Gastroesophageal sphincter (tissue), 4 donors: ENCODE data around the gene EPHB3. TPM values are rescaled to one million over a fixed set of nuclear protein-coding genes. Genes with fewer than 3 reads are reported as not detected.

ENCODE experiments used
- ATAC-seq: fragments of 150-250 bp; one replicate; pipeline ENCODE4 v1.9.1; 2016; ENCODE audit warnings: mild to moderate bottlenecking, moderate library complexity
- H3K27ac ChIP-seq, 4 donors: fragments of 200-600 bp; sonication (generic) in 3 of 4; 1 replicate in 3 of 4; 2 replicates in 1 of 4; pipeline ENCODE4 v1.5.1; 2016 to 2019
- H3K27me3 ChIP-seq: fragments of 200-600 bp; sonication (generic); one replicate; pipeline ENCODE4 v1.5.1; 2019
- H3K36me3 ChIP-seq, 2 donors: fragments of 200-600 bp; sonication (generic); one replicate each; pipeline ENCODE4 v1.5.1; 2019; ENCODE audit warnings: control low read depth in 1 of 2
- H3K4me1 ChIP-seq, 3 donors: fragments of 200-600 bp; sonication (generic); 1 replicate in 2 of 3; 2 replicates in 1 of 3; pipeline ENCODE4 v1.5.1; 2016 to 2019; ENCODE audit warnings: control low read depth in 2 of 3
- H3K4me3 ChIP-seq, 2 donors: fragments of 200-600 bp; sonication (generic); one replicate each; pipeline ENCODE4 v1.5.1; 2019; ENCODE audit warnings: mild to moderate bottlenecking in 1 of 2, moderate library complexity in 1 of 2
- H3K9me3 ChIP-seq, 3 donors: fragments of 200-600 bp; sonication (generic); one replicate each; pipeline ENCODE4 v1.5.1; 2017 to 2019; ENCODE audit warnings: control low read depth in 2 of 3
- CTCF ChIP-seq, 4 experiments: fragments of 200-600 bp in 2 of 4; fragments of 450-650 bp in 2 of 4; sonication (generic) in 1 of 4; IDR thresholded peaks; one replicate each; pipeline ENCODE4 v1.5.1; 2017 to 2019; ENCODE audit warnings: antibody characterized with exemption in 4 of 4, mild to moderate bottlenecking in 2 of 4, moderate library complexity in 2 of 4
- EP300 ChIP-seq: sonication (generic); formaldehyde crosslinking; IDR thresholded peaks from one replicate; pipeline ENCODE4 v1.6.1; 2017; ENCODE audit warnings: antibody characterized with exemption, mild to moderate bottlenecking
- POLR2A ChIP-seq, 2 donors: fragments of 450-650 bp; IDR thresholded peaks; one replicate each; pipeline ENCODE4 v1.6.1; 2017; ENCODE audit warnings: antibody characterized with exemption in 2 of 2, mild to moderate bottlenecking in 2 of 2, moderate library complexity in 1 of 2
- POLR2AphosphoS5 ChIP-seq: sonication (generic); formaldehyde crosslinking; IDR thresholded peaks from one replicate; pipeline ENCODE4 v1.6.1; 2017; ENCODE audit warnings: antibody characterized with exemption
- WGBS, 2 donors: methylation state at CpG; one replicate each; pipeline ENCODE4 v1.1.5; 2018; ENCODE audit warnings: low coverage in 1 of 2; 5-methylcytosine and 5-hydroxymethylcytosine counted together
- total RNA-seq, 4 donors: library from RNA; depleted of rRNA; stranded (reverse); fragments of >200 nt; gene quantifications; one replicate each; pipeline ENCODE4 v1.1.0, GENCODE V29; 2016

The EPHB3 gene
- total RNA-seq, 4 donors from 2014 or later, result 3.1 to 10.6 (median 4.6) TPM

DNA sequence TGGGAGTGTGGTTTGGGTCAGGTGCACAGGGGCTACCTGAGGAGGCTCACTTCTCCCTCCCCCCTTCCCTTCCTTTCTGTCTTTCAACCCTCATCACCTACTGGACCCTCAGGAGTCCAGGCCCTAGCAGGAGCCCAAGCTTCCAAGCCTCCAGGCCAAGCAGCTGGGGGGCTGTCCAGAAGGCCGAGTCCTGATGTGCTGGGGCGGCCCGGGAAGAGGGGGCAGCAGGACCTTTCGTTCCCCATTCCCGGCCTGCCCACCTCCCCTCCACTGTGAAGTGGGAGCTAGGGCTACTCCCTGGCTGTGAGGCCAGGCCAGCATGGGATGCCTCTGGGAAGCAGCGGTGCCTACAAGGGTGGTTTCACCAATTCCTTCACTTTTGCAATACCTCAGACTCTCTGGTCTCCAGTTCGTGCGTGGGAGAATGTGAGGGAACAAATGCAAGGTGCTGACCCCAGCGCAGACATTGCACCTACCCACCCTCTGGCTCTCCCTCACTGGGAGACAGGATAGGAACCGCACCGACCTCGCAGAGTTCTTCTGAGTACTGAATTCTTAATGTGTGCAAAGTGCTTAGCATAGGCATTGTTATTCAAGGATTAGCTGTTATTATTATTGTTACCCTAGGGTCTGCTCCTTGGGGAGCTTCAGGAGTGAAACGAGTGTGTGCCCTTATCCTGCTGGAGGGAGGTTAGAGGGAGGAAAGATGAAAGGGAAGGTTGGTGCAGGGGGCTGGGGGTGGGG, 2.5 kb downstream of the EPHB3 start:
- peak overlapping the region in 3 of 4 donors; percentile 78 to 89 (median 87) for H3K27ac ChIP-seq
- peak overlapping the region in 1 of 2 donors; percentile 84 for H3K4me3 ChIP-seq
- no peaks in the 10 kb centered on the region for H3K36me3 ChIP-seq
- no peak for TF ChIP-seq CTCF (IDR thresholded peaks at IDR 0.05)
- TF ChIP-seq POLR2A (IDR thresholded peaks at IDR 0.05), result no peak
- no peak for TF ChIP-seq POLR2AphosphoS5
- TF ChIP-seq EP300, result no peak
- ATAC-seq, result no peak
- H3K4me1 ChIP-seq, result peaks cover 0 to 82% (median 34%) of the 10 kb centered on the region in 3 donors
- H3K9me3 ChIP-seq, result no peaks in the 10 kb centered on the region
- WGBS, 2 donors, result 42 to 50% methylated on average over 3 to 9 of the region's 13 CpGs
- H3K27me3 ChIP-seq, result no peaks in the 10 kb centered on the region

- Histone ChIP-seq H3K27me3 (no peaks in the 10 kb centered on the region), H3K4me3 (peak overlapping the region in 1 of 2 donors; percentile 4), H3K36me3 (no peaks in the 10 kb centered on the region), H3K4me1 (peaks cover 2 to 90% (median 40%) of the 10 kb centered on the region in 3 donors), H3K9me3 (no peaks in the 10 kb centered on the region), H3K27ac (peak overlapping the region; percentile 39 to 89 (median 82))
- 67 to 70% methylated on average over 2 to 3 of the region's 5 CpGs for WGBS, 2 donors
- ATAC-seq, result no peak
- TF ChIP-seq POLR2A (IDR thresholded peaks at IDR 0.05), result no peak
- no peak for TF ChIP-seq EP300
- no peak for TF ChIP-seq CTCF (IDR thresholded peaks at IDR 0.05)
Observed at GRCh38 chr3:184564685-184565385, 3.2 kb downstream of the EPHB3 start.

DNA sequence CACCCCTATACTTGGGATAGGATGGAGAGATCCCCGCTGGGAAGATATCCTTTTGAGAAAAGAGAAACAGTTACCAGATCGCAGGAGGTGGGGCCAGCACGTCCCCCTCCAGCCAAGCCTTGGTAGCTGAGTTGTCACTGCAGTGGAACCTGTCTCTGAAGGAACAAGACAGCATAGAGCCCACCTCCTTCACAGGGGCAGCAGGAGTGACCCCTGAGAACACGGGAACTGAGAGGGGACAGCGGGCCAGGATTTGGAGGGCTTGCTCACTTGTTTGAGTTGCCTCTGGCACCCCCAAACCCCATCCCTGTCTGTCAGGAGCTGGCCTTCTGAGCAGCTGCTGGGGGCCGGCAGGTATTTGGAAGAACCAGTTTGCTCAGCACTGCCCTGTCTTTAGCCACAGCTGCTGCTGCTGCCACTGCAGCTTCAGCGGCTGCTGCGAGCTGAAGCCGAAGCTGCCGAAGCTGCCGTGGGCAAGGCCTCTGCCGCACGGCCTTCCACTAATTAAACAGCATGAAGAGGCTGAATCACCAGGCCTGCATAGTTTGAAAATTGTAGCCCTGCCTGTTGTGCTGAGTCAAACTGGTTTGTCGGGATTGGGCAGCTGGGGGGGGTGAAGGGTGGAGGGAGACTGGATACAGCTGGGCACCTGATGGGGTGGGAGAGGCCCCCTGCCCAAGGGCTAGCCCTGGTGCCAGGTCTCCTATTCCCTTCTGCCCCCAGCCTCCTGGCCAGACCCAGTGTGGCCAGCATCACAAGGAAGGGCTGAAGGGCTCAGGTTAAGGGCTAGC, 4.0 kb downstream of the EPHB3 start:
- Histone ChIP-seq H3K4me3 (peak overlapping the region in 1 of 2 donors; percentile 4), H3K9me3 (no peaks in the 10 kb centered on the region), H3K36me3 (no peaks in the 10 kb centered on the region), H3K27ac (peak overlapping the region; percentile 39 to 89 (median 82)), H3K27me3 (no peaks in the 10 kb centered on the region), H3K4me1 (peaks cover 2 to 95% (median 39%) of the 10 kb centered on the region in 3 donors)
- TF ChIP-seq CTCF (IDR thresholded peaks at IDR 0.05), result no peak
- peak; percentile 68 for TF ChIP-seq POLR2AphosphoS5
- no peak for ATAC-seq
- 14 to 40% methylated on average over 2 to 6 of the region's 14 CpGs for WGBS, 2 donors

DNA sequence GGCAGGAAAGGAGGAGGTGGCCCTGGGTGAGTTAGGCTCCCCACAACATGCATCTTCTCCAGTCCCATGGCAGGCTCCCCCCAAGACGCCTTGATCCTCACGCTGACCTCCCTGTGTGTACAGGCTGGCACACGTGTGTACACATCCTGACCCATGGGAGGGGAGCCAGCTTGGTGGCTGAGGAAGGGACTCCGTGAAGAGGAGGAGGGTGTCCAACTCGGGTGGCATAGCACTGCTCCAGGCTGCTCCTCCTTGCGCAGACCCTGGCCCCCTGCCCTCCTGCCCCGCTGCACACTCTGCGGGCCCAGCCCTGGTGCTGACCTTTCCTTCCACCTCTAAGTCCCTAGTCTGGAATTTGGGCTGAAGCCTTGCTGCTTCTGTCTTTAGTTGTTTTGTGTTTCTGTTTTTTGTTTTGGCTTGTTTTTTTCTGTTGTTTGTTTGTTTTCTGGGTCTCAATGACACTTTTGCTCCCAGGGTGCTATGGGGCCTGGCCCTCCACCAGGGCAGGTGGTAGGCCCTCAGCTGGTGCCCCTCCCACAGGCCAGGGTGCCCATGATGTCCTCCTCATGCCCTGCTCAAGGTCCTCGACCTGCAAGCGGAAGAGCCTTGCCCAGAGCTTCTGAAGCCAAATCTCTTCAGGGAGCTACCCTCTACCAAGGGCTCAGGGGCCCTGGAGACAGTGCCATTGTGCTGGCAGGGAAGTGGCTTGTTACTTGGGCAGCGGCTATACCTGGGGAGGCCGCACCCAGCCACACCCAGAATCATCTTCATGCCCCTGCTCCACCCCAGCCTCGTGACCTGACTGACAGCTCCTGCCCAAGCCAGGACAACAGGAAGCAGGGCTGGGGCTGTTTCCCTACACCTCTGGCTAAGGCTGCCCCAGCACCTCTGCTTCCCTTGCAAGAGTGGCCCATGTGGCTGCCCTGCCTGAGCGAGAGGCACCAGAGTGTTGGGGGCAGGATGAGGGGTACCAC, 5.1 kb downstream of the EPHB3 start:
- no peak overlapping the region for H3K4me3 ChIP-seq
- H3K4me1 ChIP-seq, result peaks cover 2 to 85% (median 33%) of the 10 kb centered on the region in 3 donors
- H3K36me3 ChIP-seq, result no peaks in the 10 kb centered on the region
- WGBS, 2 donors, result 59 to 63% methylated on average over 2 to 5 of the region's 14 CpGs
- no peaks in the 10 kb centered on the region for H3K27me3 ChIP-seq
- ATAC-seq, result no peak
- H3K27ac ChIP-seq, result peak overlapping the region; percentile 39 to 89 (median 82)
- H3K9me3 ChIP-seq, result no peaks in the 10 kb centered on the region
- no peak for TF ChIP-seq EP300
- no peak for TF ChIP-seq CTCF (IDR thresholded peaks at IDR 0.05)
- TF ChIP-seq POLR2A (IDR thresholded peaks at IDR 0.05), result no peak
- no peak for TF ChIP-seq POLR2AphosphoS5
